Prostate gland (tissue), 2 donors: Measurements from ENCODE around the gene FOXS1.

ENCODE experiments used
- POLR2A ChIP-seq: fragments of 450-650 bp; IDR thresholded peaks from one replicate; pipeline ENCODE4 v1.6.1; 2016; ENCODE audit warnings: antibody characterized with exemption, mild to moderate bottlenecking
- POLR2AphosphoS5 ChIP-seq: sonication (generic); formaldehyde crosslinking; IDR thresholded peaks from one replicate; pipeline ENCODE4 v1.6.1; 2017; ENCODE audit warnings: antibody characterized with exemption
- TF ChIP-seq, protein P1 (sequence below), 4 experiments: fragments of 200-600 bp in 2 of 4; fragments of 450-650 bp in 2 of 4; sonication (generic) in 2 of 4; IDR thresholded peaks; 1 replicate in 3 of 4; 2 replicates in 1 of 4; pipeline ENCODE4 v1.5.1; 2016 to 2019; ENCODE audit warnings: antibody characterized with exemption in 4 of 4, mild to moderate bottlenecking in 2 of 4, moderate library complexity in 2 of 4

DNA sequence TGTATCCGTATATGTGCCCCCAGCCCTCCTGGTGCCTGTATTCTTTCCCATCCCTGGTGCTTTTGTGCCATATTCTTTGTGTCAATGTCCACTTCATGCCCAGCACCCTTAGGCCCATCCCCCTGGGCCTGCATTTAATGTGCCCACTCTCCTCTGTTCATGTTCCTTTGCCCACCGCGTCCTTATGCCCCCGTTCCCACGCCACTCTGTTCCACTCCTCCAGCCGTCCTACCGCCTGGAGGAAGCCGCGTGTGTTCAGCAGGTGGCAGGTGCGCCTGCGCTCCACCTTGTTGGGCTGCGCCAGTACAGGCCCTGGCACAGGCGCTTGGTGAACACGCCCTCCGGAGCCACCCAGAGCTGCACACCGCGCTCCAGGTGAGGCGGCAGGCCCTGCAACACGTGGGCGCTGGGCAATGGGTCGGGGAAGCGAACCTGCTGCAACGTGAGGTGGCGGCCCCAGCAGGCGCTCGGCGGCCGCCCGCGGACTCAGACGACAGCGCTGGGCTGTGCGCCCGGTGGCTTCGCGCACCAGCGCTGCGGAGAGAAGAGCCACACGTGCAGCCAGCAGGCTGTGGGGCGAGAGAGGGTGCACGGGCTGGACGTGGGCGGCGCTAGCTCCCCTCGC, 4.0 kb upstream of the FOXS1 start:
- TF ChIP-seq, protein P1, sequence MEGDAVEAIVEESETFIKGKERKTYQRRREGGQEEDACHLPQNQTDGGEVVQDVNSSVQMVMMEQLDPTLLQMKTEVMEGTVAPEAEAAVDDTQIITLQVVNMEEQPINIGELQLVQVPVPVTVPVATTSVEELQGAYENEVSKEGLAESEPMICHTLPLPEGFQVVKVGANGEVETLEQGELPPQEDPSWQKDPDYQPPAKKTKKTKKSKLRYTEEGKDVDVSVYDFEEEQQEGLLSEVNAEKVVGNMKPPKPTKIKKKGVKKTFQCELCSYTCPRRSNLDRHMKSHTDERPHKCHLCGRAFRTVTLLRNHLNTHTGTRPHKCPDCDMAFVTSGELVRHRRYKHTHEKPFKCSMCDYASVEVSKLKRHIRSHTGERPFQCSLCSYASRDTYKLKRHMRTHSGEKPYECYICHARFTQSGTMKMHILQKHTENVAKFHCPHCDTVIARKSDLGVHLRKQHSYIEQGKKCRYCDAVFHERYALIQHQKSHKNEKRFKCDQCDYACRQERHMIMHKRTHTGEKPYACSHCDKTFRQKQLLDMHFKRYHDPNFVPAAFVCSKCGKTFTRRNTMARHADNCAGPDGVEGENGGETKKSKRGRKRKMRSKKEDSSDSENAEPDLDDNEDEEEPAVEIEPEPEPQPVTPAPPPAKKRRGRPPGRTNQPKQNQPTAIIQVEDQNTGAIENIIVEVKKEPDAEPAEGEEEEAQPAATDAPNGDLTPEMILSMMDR (IDR thresholded peaks at IDR 0.05): no peak
- TF ChIP-seq POLR2AphosphoS5: no peak
- no peak for TF ChIP-seq POLR2A
